Stomach (tissue), 9 donors: ENCODE measurements around the gene BLOC1S4. TPM values are rescaled to one million over a fixed set of nuclear protein-coding genes. Genes with fewer than 3 reads are reported as not detected.

Source experiments
- DNase-seq, 2 donors: peaks; one replicate each; pipeline versions ENCODE4 v3.0.0 to v3.0.0-alpha.2; 2013 to 2019
- H3K27ac ChIP-seq, 5 donors: fragments of 200-600 bp in 4 of 5; sonication (generic) in 4 of 5; one replicate each; pipeline ENCODE4 v1.5.1; 2013 to 2019; ENCODE audit warnings: mild to moderate bottlenecking in 1 of 5, moderate library complexity in 1 of 5
- H3K27me3 ChIP-seq, 3 donors: fragments of 200-600 bp; sonication (generic); one replicate each; pipeline ENCODE4 v1.5.1; 2017 to 2019; ENCODE audit warnings: mixed run types in 1 of 3
- H3K36me3 ChIP-seq, 4 donors: fragments of 200-600 bp; sonication (generic); 1 replicate in 3 of 4; 2 replicates in 1 of 4; pipeline ENCODE4 v1.5.1; 2016 to 2019
- H3K4me1 ChIP-seq, 4 donors: fragments of 200-600 bp; sonication (generic); one replicate each; pipeline ENCODE4 v1.5.1; 2016 to 2019
- H3K4me3 ChIP-seq, 4 donors: fragments of 200-600 bp; sonication (generic) in 3 of 4; one replicate each; pipeline ENCODE4 v1.5.1; 2016 to 2019; ENCODE audit warnings: mild to moderate bottlenecking in 1 of 4
- H3K9me3 ChIP-seq, 4 donors: fragments of 200-600 bp; sonication (generic); one replicate each; pipeline ENCODE4 v1.5.1; 2016 to 2019
- CTCF ChIP-seq, 7 experiments: fragments of 450-650 bp in 4 of 7; fragments of 200-600 bp in 3 of 7; sonication (generic) in 3 of 7; IDR thresholded peaks; one replicate each; pipeline ENCODE4 v1.5.1; 2016 to 2019; ENCODE audit warnings: antibody characterized with exemption in 7 of 7, control low read depth in 2 of 7, mild to moderate bottlenecking in 1 of 7
- EP300 ChIP-seq: sonication (generic); formaldehyde crosslinking; IDR thresholded peaks from one replicate; pipeline ENCODE4 v1.6.1; 2017; ENCODE audit warnings: antibody characterized with exemption
- POLR2A ChIP-seq, 4 donors: fragments of 450-650 bp; IDR thresholded peaks; one replicate each; pipeline ENCODE4 v1.6.1; 2016; ENCODE audit warnings: antibody characterized with exemption in 4 of 4, control low read depth in 2 of 4, mild to moderate bottlenecking in 1 of 4, moderate library complexity in 1 of 4
- POLR2AphosphoS5 ChIP-seq, 3 donors: sonication (generic); formaldehyde crosslinking; IDR thresholded peaks; one replicate each; pipeline ENCODE4 v1.6.1; 2016; ENCODE audit warnings: antibody characterized with exemption in 3 of 3
- WGBS, 5 donors: extraction: QIAGEN DNeasy Blood & Tissue Kit in 3 of 5; methylation state at CpG; one replicate each; pipeline versions ENCODE4 v1.1.5 to v1.1.7; 2013 to 2018; 5-methylcytosine and 5-hydroxymethylcytosine counted together
- intact Hi-C: fragments of 100-400 bp; cut with DNase I; formaldehyde crosslinking; loops from one replicate; pipeline ENCODE4 v1.15.1; 2023; ENCODE audit warnings: low total_unique reads
- polyA plus RNA-seq, 3 donors: library from polyadenylated mRNA; stranded (reverse); fragments of 200-250 nt; gene quantifications; one replicate each; pipeline ENCODE4 v1.2.3, GENCODE V29; 2013
- total RNA-seq, 5 donors: library from RNA; depleted of rRNA; stranded (reverse); fragments of >200 nt; gene quantifications; one replicate each; pipeline versions ENCODE4 v1.1.0 to v1.2.3, GENCODE V29; 2014 to 2016
- donor health status: healthy with polysubstance abuse.
- donor health status: Bipolar disorder and iron deficiency.
- donor health status: healthy.

The BLOC1S4 gene
- total and polyA plus RNA-seq, 8 donors, result 8.4 to 64.3 (median 16.6) TPM

- peak in 1 of 2 donors; percentile 36 for DNase-seq
- Histone ChIP-seq H3K27ac (no peak overlapping the region), H3K36me3 (peaks cover 0 to 46% (median 35%) of the 10 kb centered on the region in 4 donors), H3K4me1 (peaks cover 32 to 58% (median 47%) of the 10 kb centered on the region in 4 donors), H3K4me3 (no peak overlapping the region), H3K27me3 (no peaks in the 10 kb centered on the region), H3K9me3 (no peaks in the 10 kb centered on the region)
- TF ChIP-seq POLR2AphosphoS5 (IDR thresholded peaks at IDR 0.05) (no peak), POLR2A (IDR thresholded peaks at IDR 0.05) (no peak), CTCF (IDR thresholded peaks at IDR 0.05) (no peak), EP300 (no peak)
- WGBS, 5 donors, result 59 to 70% (median 62%) methylated on average over 3 of the region's 3 CpGs
- intact Hi-C loops, result no loop called here
Observed at GRCh38 chr4:6703786-6704185, 12.2 kb upstream of the BLOC1S4 start.

- no peaks in the 10 kb centered on the region for H3K27me3 ChIP-seq
- no peak overlapping the region for H3K4me3 ChIP-seq
- no peak for TF ChIP-seq EP300
- intact Hi-C loops, result no loop called here
- DNase-seq, result no peak
- no peak overlapping the region for H3K27ac ChIP-seq
- H3K9me3 ChIP-seq, result no peaks in the 10 kb centered on the region
- 91 to 95% (median 94%) methylated on average over 2 of the region's 2 CpGs for WGBS, 5 donors
- H3K4me1 ChIP-seq, result peaks cover 37 to 68% (median 55%) of the 10 kb centered on the region in 4 donors
- peaks cover 0 to 32% (median 28%) of the 10 kb centered on the region in 4 donors for H3K36me3 ChIP-seq
Observed at GRCh38 chr4:6705646-6706045, 10.3 kb upstream of the BLOC1S4 start.

- 86 to 92% (median 89%) methylated on average over 5 of the region's 5 CpGs for WGBS, 5 donors
- no peaks in the 10 kb centered on the region for H3K27me3 ChIP-seq
- intact Hi-C loops, result no loop called here
- no peak for TF ChIP-seq EP300
- TF ChIP-seq CTCF (IDR thresholded peaks at IDR 0.05), result no peak
- peaks cover 0 to 32% (median 26%) of the 10 kb centered on the region in 4 donors for H3K36me3 ChIP-seq
- no peak for DNase-seq
- no peaks in the 10 kb centered on the region for H3K9me3 ChIP-seq
- peaks cover 37 to 69% (median 56%) of the 10 kb centered on the region in 4 donors for H3K4me1 ChIP-seq
- H3K27ac ChIP-seq, result no peak overlapping the region
- no peak overlapping the region for H3K4me3 ChIP-seq
Observed at GRCh38 chr4:6706173-6706572, 9.8 kb upstream of the BLOC1S4 start.

GRCh38 chr4:6709230-6710114 is 6.5 kb upstream of the BLOC1S4 start, which contains the start of gene MRFAP1L1:
Gene MRFAP1L1, minus strand, starts transcription at chr4:6709865. Its CDS starts 236 bp downstream, at chr4:6709629.
- peaks cover 25 to 55% (median 46%) of the 10 kb centered on the region in 4 donors for H3K4me1 ChIP-seq
- WGBS, 5 donors, result 0 to 1% (median 0%) methylated on average over 72 of the region's 72 CpGs
- intact Hi-C loops, result no loop called here
- TF ChIP-seq EP300 (no peak), CTCF (IDR thresholded peaks at IDR 0.05) (peak in 1 of 7 experiments; percentile 10), POLR2AphosphoS5 (IDR thresholded peaks at IDR 0.05) (peak; percentile 71 to 93 (median 84))
- H3K27me3 ChIP-seq, result no peaks in the 10 kb centered on the region
- DNase-seq, result peak; percentile 98 to 99
- H3K9me3 ChIP-seq, result no peaks in the 10 kb centered on the region
- H3K4me3 ChIP-seq, result peak within 1 kb of the TSS; percentile 78 to 95 (median 84)
- peaks cover 0 to 19% (median 12%) of the 10 kb centered on the region in 4 donors for H3K36me3 ChIP-seq
- peak within 1 kb of the TSS; percentile 83 to 92 (median 88) for H3K27ac ChIP-seq
